Gastroesophageal sphincter (tissue), 4 donors: ENCODE results near the gene CALHM1. TPM values are rescaled to one million over a fixed set of nuclear protein-coding genes. Genes with fewer than 3 reads are reported as not detected.

Source experiments
- ATAC-seq: fragments of 150-250 bp; one replicate; pipeline ENCODE4 v1.9.1; 2016; ENCODE audit warnings: mild to moderate bottlenecking, moderate library complexity
- H3K27ac ChIP-seq, 4 donors: fragments of 200-600 bp; sonication (generic) in 3 of 4; 1 replicate in 3 of 4; 2 replicates in 1 of 4; pipeline ENCODE4 v1.5.1; 2016 to 2019
- H3K27me3 ChIP-seq: fragments of 200-600 bp; sonication (generic); one replicate; pipeline ENCODE4 v1.5.1; 2019
- H3K36me3 ChIP-seq, 2 donors: fragments of 200-600 bp; sonication (generic); one replicate each; pipeline ENCODE4 v1.5.1; 2019; ENCODE audit warnings: control low read depth in 1 of 2
- H3K4me1 ChIP-seq, 3 donors: fragments of 200-600 bp; sonication (generic); 1 replicate in 2 of 3; 2 replicates in 1 of 3; pipeline ENCODE4 v1.5.1; 2016 to 2019; ENCODE audit warnings: control low read depth in 2 of 3
- H3K4me3 ChIP-seq, 2 donors: fragments of 200-600 bp; sonication (generic); one replicate each; pipeline ENCODE4 v1.5.1; 2019; ENCODE audit warnings: mild to moderate bottlenecking in 1 of 2, moderate library complexity in 1 of 2
- H3K9me3 ChIP-seq, 3 donors: fragments of 200-600 bp; sonication (generic); one replicate each; pipeline ENCODE4 v1.5.1; 2017 to 2019; ENCODE audit warnings: control low read depth in 2 of 3
- EP300 ChIP-seq: sonication (generic); formaldehyde crosslinking; IDR thresholded peaks from one replicate; pipeline ENCODE4 v1.6.1; 2017; ENCODE audit warnings: antibody characterized with exemption, mild to moderate bottlenecking
- POLR2A ChIP-seq, 2 donors: fragments of 450-650 bp; IDR thresholded peaks; one replicate each; pipeline ENCODE4 v1.6.1; 2017; ENCODE audit warnings: antibody characterized with exemption in 2 of 2, mild to moderate bottlenecking in 2 of 2, moderate library complexity in 1 of 2
- POLR2AphosphoS5 ChIP-seq: sonication (generic); formaldehyde crosslinking; IDR thresholded peaks from one replicate; pipeline ENCODE4 v1.6.1; 2017; ENCODE audit warnings: antibody characterized with exemption
- WGBS, 2 donors: methylation state at CpG; one replicate each; pipeline ENCODE4 v1.1.5; 2018; ENCODE audit warnings: low coverage in 1 of 2; 5-methylcytosine and 5-hydroxymethylcytosine counted together
- total RNA-seq, 4 donors: library from RNA; depleted of rRNA; stranded (reverse); fragments of >200 nt; gene quantifications; one replicate each; pipeline ENCODE4 v1.1.0, GENCODE V29; 2016
- TF ChIP-seq, protein P1 (sequence below), 4 experiments: fragments of 200-600 bp in 2 of 4; fragments of 450-650 bp in 2 of 4; sonication (generic) in 1 of 4; IDR thresholded peaks; one replicate each; pipeline ENCODE4 v1.5.1; 2017 to 2019; ENCODE audit warnings: antibody characterized with exemption in 4 of 4, mild to moderate bottlenecking in 2 of 4, moderate library complexity in 2 of 4

The CALHM1 gene
- total RNA-seq, 4 donors from 2014 or later: not detected

DNA sequence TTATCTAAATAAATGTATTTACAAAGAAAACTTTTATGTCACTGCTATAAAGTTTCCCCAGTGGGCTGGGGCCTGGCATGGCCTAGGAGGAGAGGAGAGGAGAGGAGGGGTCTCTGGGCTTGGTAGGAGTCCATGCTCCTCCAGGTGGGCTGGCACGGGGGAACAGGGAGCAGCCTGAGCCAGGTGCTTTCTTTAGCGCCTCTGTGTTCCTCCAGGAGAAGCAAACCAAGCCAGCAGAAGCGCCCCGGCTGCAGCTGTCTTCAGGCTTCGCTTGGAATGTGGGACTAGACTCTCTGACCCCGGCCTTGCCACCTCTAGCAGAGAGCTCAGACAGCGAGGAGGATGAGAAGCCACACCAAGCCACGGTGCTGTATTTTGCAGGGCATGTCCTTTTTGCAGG, 17.1 kb downstream of the CALHM1 start:
- Histone ChIP-seq H3K27me3 (no peaks in the 10 kb centered on the region), H3K9me3 (no peaks in the 10 kb centered on the region), H3K27ac (peak overlapping the region in 3 of 4 donors; percentile 10 to 31 (median 29)), H3K36me3 (peaks cover 0 to 100% of the 10 kb centered on the region in 2 donors), H3K4me1 (peaks cover 0 to 47% (median 16%) of the 10 kb centered on the region in 3 donors), H3K4me3 (no peak overlapping the region)
- TF ChIP-seq, protein P1, sequence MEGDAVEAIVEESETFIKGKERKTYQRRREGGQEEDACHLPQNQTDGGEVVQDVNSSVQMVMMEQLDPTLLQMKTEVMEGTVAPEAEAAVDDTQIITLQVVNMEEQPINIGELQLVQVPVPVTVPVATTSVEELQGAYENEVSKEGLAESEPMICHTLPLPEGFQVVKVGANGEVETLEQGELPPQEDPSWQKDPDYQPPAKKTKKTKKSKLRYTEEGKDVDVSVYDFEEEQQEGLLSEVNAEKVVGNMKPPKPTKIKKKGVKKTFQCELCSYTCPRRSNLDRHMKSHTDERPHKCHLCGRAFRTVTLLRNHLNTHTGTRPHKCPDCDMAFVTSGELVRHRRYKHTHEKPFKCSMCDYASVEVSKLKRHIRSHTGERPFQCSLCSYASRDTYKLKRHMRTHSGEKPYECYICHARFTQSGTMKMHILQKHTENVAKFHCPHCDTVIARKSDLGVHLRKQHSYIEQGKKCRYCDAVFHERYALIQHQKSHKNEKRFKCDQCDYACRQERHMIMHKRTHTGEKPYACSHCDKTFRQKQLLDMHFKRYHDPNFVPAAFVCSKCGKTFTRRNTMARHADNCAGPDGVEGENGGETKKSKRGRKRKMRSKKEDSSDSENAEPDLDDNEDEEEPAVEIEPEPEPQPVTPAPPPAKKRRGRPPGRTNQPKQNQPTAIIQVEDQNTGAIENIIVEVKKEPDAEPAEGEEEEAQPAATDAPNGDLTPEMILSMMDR (IDR thresholded peaks at IDR 0.05): no peak
- TF ChIP-seq EP300 (no peak), POLR2A (IDR thresholded peaks at IDR 0.05) (no peak), POLR2AphosphoS5 (no peak)
- WGBS, 2 donors: no CpG with 5 or more reads among the region's 8 CpGs
- no peak for ATAC-seq

DNA sequence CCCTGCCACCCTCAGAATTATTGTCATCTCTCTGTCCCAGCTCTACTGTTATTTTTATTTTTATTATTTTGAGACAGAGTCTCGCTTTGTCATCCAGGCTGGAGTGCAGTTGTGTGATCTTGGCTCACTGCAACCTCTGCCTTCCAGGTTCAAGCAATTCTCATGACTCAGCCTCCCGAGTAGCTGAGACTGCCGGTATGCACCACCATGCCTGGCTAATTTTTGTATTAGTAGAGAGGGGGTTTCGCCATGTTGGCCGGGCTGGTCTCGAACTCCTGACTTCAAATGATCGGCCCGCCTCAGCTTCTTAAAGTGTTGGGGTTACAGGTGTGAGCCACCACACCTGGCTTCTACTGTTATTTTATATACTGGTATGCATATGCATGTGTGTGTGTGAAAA, 17.5 kb downstream of the CALHM1 start:
- H3K27ac ChIP-seq: peak overlapping the region in 1 of 4 donors; percentile 29
- TF ChIP-seq EP300: no peak
- no peak for TF ChIP-seq POLR2A (IDR thresholded peaks at IDR 0.05)
- no peak for TF ChIP-seq POLR2AphosphoS5
- TF ChIP-seq, protein P1 (IDR thresholded peaks at IDR 0.05): no peak
- H3K4me1 ChIP-seq: peaks cover 0 to 43% (median 13%) of the 10 kb centered on the region in 3 donors
- no peak overlapping the region for H3K4me3 ChIP-seq
- ATAC-seq: no peak
- 78 to 92% methylated on average over 4 to 8 of the region's 8 CpGs for WGBS, 2 donors
- peaks cover 0 to 100% of the 10 kb centered on the region in 2 donors for H3K36me3 ChIP-seq
- H3K9me3 ChIP-seq: no peaks in the 10 kb centered on the region
- no peaks in the 10 kb centered on the region for H3K27me3 ChIP-seq

DNA sequence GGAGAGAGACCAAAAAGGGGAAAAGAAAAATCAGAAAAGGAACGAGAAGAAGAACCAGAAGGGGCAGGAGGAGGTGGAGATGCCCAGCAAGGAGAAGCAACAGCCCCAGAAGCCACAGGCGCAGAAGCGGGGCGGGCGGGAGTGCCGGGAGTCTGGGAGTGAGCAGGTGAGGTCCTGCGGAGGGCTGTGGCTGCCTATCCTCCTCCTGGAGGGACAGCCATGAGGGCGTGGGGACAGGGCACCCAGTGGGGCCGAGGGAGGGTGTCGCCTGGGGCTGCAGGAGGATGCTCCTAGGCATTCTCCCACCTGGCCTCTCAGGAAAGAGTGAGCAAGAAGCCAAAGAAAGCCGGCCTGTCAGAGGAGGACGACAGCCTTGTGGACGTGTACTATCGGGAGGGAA, 18.3 kb downstream of the CALHM1 start:
- 82% methylated on average over 12 of the region's 14 CpGs; no CpG with 5 or more reads in 1 of the 2 donors for WGBS, 2 donors
- peaks cover 0 to 100% of the 10 kb centered on the region in 2 donors for H3K36me3 ChIP-seq
- peaks cover 0 to 35% (median 8%) of the 10 kb centered on the region in 3 donors for H3K4me1 ChIP-seq
- H3K27ac ChIP-seq: no peak overlapping the region
- H3K9me3 ChIP-seq: no peaks in the 10 kb centered on the region
- ATAC-seq: no peak
- H3K4me3 ChIP-seq: no peak overlapping the region
- TF ChIP-seq EP300 (no peak), POLR2A (IDR thresholded peaks at IDR 0.05) (no peak), POLR2AphosphoS5 (no peak)
- TF ChIP-seq, protein P1 (IDR thresholded peaks at IDR 0.05): no peak
- H3K27me3 ChIP-seq: no peaks in the 10 kb centered on the region

DNA sequence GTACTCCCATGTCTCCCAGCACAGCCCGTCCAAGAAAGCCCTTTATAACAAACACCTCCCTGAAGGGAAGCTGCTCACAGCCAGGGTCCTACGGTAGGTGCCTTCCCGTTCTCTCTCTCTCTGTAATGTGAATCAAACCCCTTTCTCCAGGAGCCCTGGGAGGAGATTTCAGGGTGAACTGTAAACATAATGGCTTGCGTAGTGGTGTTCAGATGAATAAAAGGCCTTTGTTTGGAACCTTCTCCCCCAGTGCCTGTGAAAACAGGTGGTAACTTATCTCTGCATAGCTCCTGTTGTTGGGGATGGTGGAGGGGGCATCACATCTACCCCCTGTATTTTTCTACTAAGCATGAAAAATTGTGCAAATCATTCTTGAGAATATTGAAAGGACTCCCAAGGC, 18.9 kb downstream of the CALHM1 start:
- ATAC-seq: no peak
- Histone ChIP-seq H3K4me3 (no peak overlapping the region), H3K36me3 (peaks cover 0 to 99% of the 10 kb centered on the region in 2 donors), H3K9me3 (no peaks in the 10 kb centered on the region), H3K27me3 (no peaks in the 10 kb centered on the region), H3K27ac (no peak overlapping the region), H3K4me1 (peaks cover 0 to 29% (median 2%) of the 10 kb centered on the region in 3 donors)
- 100% methylated on average over 1 of the region's 4 CpGs; no CpG with 5 or more reads in 1 of the 2 donors for WGBS, 2 donors
- no peak for TF ChIP-seq POLR2A (IDR thresholded peaks at IDR 0.05)
- TF ChIP-seq POLR2AphosphoS5: no peak
- TF ChIP-seq, protein P1 (IDR thresholded peaks at IDR 0.05): no peak
- no peak for TF ChIP-seq EP300

DNA sequence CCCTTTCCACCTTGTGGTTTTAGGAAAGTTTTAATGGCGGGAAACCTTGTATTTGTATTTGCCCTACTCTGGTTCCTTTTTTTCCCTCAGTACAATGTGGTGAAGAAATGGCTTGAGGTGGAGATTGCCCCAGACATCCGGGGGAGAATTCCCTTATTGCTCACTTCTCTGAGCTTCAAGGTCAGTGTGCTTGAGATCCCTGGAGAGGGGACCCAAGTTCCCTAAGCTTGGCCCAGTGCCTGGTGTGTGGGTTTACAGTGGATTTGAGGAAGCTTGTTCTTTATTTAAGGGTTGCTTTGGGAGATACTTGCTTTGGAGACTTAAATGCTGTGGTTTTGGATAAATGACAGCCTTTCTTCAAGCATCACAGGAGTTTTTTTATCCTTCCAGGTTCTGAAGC, 24.8 kb downstream of the CALHM1 start:
- Histone ChIP-seq H3K4me1 (peaks cover 0 to 6% (median 0%) of the 10 kb centered on the region in 3 donors), H3K27ac (no peak overlapping the region), H3K27me3 (no peaks in the 10 kb centered on the region), H3K9me3 (no peaks in the 10 kb centered on the region), H3K4me3 (no peak overlapping the region), H3K36me3 (peaks cover 0 to 92% of the 10 kb centered on the region in 2 donors)
- ATAC-seq: peak; percentile 65
- 71 to 80% methylated on average over 2 of the region's 2 CpGs for WGBS, 2 donors
- TF ChIP-seq, protein P1 (IDR thresholded peaks at IDR 0.05): no peak
- no peak for TF ChIP-seq EP300
- TF ChIP-seq POLR2AphosphoS5: no peak
- no peak for TF ChIP-seq POLR2A (IDR thresholded peaks at IDR 0.05)
